DMS153 (cell line): ENCODE measurements around the gene G3BP2.
A peak's percentile ranks its signal among the peaks of the same experiment; 100 is the strongest.

Source experiments
- DNase-seq: peaks from one replicate; lab custom pipeline; 2025; lab: John Stamatoyannopoulos, UW

Gene G3BP2

DNA sequence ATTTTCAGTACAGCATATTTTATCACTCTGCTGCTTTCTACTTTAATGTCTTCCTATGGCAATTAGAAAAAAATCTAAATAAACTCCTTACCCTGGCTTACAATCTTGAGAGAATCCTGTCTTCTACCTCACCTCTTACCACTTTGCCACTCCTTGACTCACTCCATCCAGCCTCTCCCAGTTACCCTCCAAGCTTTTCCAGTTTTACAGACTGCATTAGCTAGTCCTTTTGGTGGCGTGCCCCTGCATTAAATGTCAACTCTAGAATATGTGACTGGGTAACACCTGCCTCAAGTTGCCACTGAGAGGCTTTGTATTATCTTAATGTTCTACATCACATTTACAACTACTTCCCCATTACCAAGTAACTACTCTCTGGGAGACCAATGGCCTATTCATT is 35.4 kb downstream of the G3BP2 start:
- no peak for DNase-seq

DNA sequence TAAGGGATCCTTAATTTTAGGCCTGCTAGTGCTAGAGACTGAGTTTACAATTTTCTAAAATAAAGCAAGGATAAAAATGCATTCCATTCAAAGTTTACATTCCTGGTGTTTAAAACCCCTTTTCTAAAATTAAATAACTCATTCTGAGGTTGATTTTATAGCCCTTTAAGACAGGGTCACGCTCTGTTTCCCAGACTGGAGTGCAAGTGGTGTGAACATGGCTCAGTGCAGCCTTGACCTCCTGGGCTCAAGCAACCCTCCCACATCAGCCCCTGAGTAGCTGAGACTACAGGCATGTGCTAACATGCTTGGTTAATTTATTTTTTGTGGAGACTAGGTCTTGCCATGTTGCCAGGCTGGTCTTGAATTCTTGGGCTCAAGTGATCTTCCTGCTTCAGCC is 36.0 kb downstream of the G3BP2 start:
- no peak for DNase-seq

DNA sequence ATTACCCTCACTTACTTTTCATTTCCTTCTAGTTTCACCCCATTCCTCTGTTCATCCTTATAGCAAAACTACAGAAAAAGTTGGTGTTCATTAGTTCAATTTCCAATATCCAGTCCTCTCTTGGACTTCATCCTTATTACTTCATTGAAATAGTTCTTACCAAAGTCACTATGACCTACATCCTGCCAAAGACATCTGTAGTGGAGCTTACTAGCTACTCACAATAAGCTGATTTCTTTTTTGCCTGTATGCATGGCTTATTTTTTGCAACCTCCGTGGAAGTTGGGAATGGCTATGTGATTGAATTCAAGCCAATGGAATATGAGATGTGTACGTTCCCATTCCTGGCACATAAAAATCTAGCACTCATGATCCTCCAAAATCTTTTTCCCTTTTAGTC is 38.3 kb downstream of the G3BP2 start:
- no peak for DNase-seq

DNA sequence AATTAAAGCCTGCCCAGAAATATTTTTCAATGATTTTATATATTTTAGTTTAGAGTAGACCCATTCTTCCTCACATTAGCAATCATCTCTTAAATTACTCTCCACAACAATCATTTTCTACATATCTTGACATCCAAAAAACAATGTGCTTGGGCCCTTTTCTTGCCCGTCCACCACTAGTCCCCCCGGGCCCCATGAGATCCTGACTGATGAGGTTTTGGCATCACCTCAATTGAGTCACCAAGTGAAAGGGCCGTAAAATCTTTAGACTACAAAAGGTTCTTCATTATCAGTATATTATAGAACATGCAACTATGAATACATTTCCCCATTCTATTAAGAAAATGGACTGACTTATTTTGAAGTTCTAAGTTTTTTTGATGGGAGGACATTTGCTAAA is 38.9 kb downstream of the G3BP2 start:
- no peak for DNase-seq

DNA sequence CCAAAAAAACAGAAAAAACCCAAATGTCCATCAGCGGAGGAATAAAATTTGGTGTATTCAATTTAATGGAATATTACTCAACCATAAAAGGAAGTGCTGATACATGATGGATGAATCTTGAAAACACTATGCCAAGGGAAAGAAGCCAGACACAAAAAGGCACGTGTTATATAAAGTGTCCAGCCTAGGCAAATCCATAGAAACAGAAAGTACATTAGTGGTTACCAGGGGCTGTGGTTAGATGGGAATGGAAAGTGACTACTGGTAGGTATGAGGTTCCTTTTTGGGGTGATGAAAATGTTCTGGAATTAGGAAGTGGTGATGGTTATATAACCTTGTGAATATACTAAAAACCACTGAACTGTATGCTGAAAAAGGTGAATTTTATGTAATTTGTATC is 39.4 kb downstream of the G3BP2 start:
- DNase-seq, result no peak

DNA sequence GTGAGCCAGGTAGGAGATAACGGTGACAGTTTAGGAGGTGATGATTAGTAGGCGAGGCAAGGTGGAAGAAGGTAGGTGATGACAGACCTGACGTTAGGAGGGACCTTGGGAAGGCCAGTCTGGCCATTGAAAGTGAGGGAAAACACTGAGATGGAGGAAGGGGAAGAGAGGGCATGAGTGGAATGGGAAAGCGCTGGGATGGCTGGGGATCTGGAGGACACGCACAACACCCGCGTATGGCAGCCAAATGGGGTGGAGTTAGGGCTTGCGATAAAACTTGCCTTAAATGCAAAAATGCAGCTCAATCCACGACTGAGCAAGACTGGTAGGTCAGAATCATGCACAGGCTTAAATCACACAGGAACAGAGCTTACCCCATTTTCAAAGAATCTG is 42.3 kb downstream of the G3BP2 start:
- DNase-seq, result no peak

DNA sequence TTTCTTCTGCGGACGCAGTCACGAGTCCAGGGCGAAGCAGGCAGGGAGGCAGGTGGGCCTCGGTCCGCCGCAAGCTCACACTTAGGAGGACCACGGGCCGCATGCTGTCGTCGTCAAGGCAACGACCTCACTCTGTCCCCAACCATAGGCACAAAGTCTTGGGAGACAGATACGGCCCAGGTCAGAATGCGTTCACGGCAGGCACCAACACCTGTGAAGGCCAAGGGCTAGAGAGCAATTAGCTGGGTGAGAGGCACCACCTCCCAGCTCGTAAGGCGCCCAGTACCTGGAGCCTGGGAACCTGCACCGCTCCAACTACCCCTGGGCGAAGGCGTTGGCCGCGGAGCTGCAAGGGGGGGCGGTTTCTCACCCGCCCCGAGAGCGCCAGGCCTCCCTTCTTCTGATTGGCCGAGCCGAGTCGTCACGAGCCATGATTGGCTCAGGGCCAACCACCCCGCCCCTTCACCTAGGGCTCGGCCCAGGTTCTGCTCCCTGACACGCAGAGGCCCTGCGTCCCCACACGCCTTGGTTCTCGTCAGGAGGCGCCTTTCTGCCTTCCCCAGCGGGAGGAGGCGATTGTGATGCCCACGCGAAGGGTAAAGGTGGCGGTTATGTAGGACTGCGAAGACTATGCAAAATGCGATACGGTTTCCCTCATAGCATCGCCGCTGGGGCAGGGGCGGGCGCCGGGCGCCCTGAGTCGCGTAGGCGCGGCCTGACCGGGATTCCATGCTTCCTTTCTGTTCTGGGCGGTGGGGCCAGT is 42.9 kb downstream of the G3BP2 start, which contains the start of gene CDKL2:
CDKL2 (minus strand) TSS at position 355 of the 763 bp plus-strand sequence. CDS start 4,540 bp downstream, outside the sequence.
- peak; percentile 83 for DNase-seq

DNA sequence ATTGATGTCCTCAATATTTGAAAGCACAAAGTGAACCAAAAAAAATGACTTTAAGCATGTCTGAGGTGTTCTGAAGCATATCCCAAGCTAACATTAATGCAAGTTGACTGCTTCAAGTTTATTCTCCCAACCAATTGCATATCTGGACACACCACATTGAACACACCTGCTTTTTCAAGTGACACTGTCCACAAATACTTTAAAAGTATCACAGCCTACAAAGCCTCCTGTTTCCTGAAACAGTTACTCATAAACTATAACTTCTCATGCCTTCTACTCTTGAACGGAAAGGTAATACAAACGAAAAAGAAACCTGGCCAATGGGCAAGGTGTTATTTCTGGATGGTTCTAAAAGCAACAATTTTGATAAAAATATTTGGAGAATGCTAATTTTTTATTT is 44.0 kb downstream of the G3BP2 start:
- DNase-seq, result no peak

DNA sequence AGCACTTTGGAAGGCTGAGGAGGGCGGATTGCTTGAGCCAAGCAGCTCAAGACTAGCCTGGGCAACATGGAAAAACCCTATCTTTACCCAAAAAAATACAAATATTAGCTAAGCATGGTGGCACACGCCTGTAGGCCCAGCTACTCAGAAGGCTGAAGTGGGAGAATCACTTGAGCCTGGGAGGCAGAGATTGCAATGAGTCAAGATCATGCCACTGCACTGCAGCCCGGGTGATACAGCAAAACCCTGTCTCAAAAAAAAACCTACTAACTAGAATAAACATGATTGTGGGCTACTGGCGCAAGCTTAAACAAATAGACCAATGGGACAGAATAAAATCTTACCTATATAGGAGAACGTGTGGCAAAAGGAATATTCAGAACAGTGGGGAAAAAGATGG is 50.2 kb downstream of the G3BP2 start:
- no peak for DNase-seq

DNA sequence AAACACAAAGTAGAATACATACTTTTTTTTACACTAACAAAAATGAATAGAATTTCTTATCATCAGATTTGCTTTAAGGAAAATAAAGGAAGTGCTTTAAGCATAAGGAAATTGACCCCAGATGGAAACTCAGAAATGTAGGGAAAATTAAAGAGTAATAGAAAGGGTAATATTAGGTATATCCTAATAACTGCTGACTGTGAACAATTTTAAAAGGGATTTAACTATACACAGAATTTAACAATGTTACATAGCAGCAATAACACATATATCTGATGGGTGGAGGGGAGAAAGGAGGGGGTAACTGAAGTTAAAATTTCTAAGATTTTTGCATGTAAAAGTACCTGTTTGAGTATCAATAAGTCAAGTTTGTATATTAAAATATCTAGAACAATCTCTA is 51.5 kb downstream of the G3BP2 start:
- no peak for DNase-seq

DNA sequence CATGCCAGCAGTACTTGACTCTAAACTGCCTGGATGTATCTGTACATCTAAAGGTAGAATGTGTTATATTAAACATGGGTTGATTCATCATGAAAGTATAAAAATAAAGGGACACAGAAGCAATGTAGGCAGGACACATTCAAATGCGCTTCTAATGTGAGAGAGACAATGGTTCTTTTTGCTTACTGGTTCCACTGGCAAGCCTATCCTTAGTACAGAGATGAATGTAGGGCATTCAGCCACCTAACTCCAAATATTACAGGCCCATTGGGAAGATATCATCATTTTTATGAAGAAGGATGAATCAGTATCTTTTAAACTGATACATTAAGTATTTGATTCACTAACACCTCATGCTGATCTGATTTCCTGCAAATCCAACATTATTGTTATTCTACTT is 60.9 kb downstream of the G3BP2 start:
- DNase-seq, result no peak

DNA sequence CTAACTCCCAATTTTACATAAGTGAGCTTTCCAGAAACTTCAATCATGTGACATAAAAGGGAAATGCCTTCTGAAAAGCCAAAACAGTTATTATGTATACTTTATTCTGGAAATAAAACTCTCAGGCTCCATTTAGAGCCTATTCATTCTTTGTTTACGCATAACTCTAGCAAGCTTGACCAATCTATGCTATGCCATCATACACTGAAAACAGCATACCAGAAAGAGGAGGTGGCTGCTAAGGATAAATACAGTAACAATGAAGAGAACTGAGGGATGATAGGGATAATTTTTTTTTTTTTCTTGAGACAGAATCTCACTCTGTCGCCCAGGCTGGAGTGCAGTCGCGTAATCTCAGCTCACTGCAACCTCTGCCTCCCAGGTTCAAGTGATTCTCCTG is 67.3 kb downstream of the G3BP2 start:
- no peak for DNase-seq

DNA sequence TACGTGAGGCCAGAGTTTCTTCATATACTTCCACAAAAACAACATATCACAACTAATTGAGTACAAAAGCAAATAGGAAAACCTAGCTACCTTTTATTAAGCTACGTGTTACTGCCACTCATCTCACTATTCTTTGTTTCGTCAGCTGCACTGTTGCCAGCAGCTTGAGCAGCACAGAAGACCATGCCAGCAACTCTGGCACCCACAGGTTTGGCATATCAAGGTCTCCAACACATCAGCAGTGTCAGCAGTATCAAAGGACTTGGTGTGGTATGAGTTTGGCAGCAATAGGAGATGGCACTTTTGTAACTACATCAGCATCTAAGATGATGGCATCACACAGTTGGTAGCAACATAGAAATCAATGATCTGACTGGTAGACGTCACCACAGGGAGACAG is 73.6 kb downstream of the G3BP2 start:
- DNase-seq, result no peak

DNA sequence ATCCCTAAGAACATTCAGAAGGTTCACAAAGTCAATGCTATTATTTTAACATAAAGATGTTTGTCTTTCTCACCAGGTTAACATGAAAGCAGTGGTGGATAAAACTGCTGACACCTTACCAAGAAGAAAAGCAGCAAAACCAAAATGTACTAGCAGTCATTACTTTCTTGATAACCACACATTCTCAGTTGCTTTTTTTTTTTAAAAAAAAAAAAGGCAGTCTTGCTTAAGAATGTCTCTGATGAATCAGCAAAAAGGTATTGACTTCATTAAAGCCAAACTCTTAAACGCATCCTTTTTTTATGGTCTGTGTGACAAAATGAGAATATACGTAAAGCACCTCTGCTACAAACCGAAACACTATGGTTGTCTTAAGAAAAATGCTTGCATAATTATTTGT is 74.8 kb downstream of the G3BP2 start:
- no peak for DNase-seq

DNA sequence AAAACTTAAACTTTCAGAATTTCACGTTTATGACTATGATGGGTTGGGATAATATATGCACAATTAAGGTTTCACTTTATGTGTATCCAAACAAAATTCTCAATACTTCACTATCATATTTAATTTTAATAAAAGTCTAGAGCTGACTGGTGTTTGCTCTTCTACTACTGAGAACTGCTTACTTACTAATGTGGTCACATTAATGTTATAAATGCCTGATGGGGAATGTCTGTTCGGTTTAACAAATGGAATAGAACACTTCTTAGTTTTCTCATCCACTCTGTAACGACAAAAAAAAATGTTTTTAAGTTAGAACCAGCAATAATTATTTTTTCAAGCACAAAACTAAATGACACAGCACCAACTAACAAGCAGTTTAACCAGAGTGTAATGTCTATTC is 77.2 kb downstream of the G3BP2 start:
- DNase-seq, result no peak

DNA sequence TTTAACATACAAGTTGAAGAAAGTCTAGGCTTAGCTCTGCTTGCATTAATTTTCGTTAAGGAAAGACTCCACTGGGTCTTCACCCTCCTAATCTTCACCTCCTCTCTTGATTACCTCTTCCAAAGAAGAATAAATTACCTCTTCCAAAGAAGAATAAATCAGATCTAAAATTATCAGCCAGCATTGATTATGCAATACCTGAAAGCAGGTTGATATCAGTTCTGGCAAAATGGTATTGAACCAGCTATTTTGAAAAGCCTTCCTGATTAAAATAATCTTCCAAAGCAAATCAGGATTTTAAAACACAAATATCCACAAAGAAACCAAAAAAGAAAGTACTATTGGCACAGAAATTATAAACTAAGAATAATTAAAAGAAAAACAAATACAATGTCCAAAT is 79.8 kb downstream of the G3BP2 start:
- no peak for DNase-seq
